NCI-H1417 (cell line): ENCODE data around the gene AKNAD1.
A peak's percentile ranks its signal among the peaks of the same experiment; 100 is the strongest.
"Not testable (repeated sequence)": the region's sequence is repeated elsewhere in the genome, so short reads cannot be mapped to it uniquely, and the experiment has no call there.

ENCODE experiments used
- DNase-seq, 3 experiments: peaks; one replicate each; lab custom pipeline; 2025; lab: John Stamatoyannopoulos, UW

The AKNAD1 gene

DNA sequence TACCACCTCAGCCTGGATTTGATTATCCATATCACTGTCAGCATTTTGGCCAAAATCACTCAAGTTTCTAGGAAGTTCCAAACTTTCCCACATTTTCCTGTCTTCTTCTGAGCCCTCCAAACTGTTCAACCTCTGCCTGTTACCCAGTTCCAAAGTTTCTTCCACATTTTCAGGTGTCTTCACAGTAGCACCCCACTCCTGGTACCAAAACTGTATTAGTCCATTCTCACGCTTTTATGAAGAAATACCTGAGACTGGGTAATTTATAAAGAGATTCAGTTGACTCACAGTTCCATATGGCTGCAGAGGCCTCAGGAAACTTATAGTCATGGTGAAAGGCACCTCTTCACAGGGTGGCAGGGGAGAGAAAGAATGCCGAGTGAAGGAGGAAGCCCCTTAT is 71.0 kb downstream of the AKNAD1 start:
- no peak for DNase-seq

DNA sequence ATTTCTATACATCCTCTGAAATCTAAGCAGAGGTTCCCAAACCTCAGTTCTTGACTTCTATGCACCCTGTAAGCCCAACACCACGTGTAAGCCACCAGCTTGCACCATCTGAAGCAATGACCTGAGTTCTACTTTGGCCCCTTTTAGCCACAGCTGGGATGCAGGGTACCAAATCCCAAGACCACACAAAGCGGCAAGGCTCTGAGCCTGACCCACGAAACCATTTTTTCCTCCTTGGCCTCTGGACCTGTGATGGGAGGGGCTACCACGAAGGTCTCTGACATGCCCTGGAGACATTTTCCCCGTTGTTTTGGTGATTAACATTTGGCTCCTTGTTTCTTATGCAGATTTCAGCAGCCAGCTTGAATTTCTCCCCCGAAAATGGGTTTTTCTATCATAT is 71.6 kb downstream of the AKNAD1 start:
- DNase-seq = no peak

DNA sequence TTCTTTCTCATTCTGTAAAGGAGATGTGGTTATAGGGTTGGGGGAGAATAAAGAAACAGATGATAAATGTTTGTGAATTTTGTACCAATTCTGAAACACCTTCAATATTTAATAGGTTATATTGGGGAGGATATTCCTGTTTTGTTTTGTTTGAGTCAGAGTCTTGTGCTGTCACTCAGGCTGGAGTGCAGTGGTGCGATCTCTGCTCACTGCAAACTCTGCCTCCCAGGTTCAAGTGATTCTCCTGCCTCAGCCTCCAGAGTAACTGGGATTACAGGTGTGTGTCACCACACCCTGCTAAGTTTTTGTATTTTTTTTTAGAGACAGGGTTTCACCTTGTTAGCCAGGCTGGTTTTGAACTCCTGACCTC is 75.3 kb downstream of the AKNAD1 start:
- DNase-seq = not testable (repeated sequence)

- DNase-seq = peak in 1 of 3 experiments; percentile 49
Measured at GRCh38 chr1:108780937-108781574, 75.8 kb downstream of the AKNAD1 start.

GRCh38 chr1:108779455-108779854 is 77.4 kb downstream of the AKNAD1 start:
- DNase-seq = no peak

DNA sequence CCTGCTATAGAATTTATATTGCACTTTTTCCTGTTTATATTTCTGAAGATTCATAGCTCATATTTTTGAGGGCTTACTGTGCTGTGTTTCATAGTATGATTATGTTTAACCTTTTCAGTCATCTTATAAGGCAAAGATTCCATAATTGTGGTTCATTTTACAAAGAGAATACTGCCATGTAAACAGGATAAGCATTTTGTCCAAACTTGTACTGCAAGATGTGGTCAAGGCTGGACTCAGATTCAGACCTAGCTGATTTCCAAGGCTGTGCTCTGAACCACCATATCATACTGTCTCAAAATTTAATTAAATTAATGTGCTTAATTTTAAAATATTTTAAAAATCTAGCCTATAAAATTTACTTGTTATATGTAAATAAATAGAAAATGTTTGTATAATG is 79.1 kb downstream of the AKNAD1 start:
- no peak for DNase-seq

GRCh38 chr1:108767708-108768107 is 89.2 kb downstream of the AKNAD1 start:
- DNase-seq = no peak

- DNase-seq = no peak
Measured at GRCh38 chr1:108767115-108767514, 89.8 kb downstream of the AKNAD1 start.
